Suprapubic skin (tissue), 4 donors: ENCODE results near the gene FAM32A. TPM values are rescaled to one million over a fixed set of nuclear protein-coding genes. Genes with fewer than 3 reads are reported as not detected.

Experiments
- DNase-seq, 2 donors: peaks; one replicate each; pipeline ENCODE4 v3.0.0-alpha.2; 2019; ENCODE audit warnings: low spot score in 2 of 2
- H3K27ac ChIP-seq: fragments of 200-600 bp; sonication (generic); one replicate; pipeline ENCODE4 v1.5.1; 2019
- H3K27me3 ChIP-seq: fragments of 200-600 bp; sonication (generic); one replicate; pipeline ENCODE4 v1.5.1; 2019
- H3K36me3 ChIP-seq: fragments of 200-600 bp; sonication (generic); one replicate; pipeline ENCODE4 v1.5.1; 2019
- H3K4me1 ChIP-seq: fragments of 200-600 bp; sonication (generic); one replicate; pipeline ENCODE4 v1.5.1; 2019
- H3K4me3 ChIP-seq: fragments of 200-600 bp; sonication (generic); one replicate; pipeline ENCODE4 v1.5.1; 2019; ENCODE audit warnings: mild to moderate bottlenecking
- H3K9me3 ChIP-seq: fragments of 200-600 bp; sonication (generic); one replicate; pipeline ENCODE4 v1.5.1; 2019
- CTCF ChIP-seq, 2 donors: fragments of 200-600 bp in 1 of 2; fragments of 450-650 bp in 1 of 2; sonication (generic) in 1 of 2; IDR thresholded peaks; one replicate each; pipeline ENCODE4 v1.5.1; 2016 to 2019; ENCODE audit warnings: antibody characterized with exemption in 2 of 2, mild to moderate bottlenecking in 1 of 2, moderate library complexity in 1 of 2
- EP300 ChIP-seq: sonication (generic); formaldehyde crosslinking; IDR thresholded peaks from one replicate; pipeline ENCODE4 v1.6.1; 2017; ENCODE audit warnings: antibody characterized with exemption
- POLR2A ChIP-seq, 2 donors: fragments of 450-650 bp; IDR thresholded peaks; one replicate each; pipeline ENCODE4 v1.6.1; 2017; ENCODE audit warnings: antibody characterized with exemption in 2 of 2, mild to moderate bottlenecking in 2 of 2, moderate library complexity in 2 of 2
- POLR2AphosphoS5 ChIP-seq, 3 donors: sonication (generic); formaldehyde crosslinking; IDR thresholded peaks; one replicate each; pipeline ENCODE4 v1.6.1; 2017; ENCODE audit warnings: antibody characterized with exemption in 3 of 3
- WGBS: methylation state at CpG from one replicate; pipeline ENCODE4 v1.1.5; 2018; 5-methylcytosine and 5-hydroxymethylcytosine counted together
- total RNA-seq, 4 donors: library from RNA; depleted of rRNA; stranded (reverse); fragments of >200 nt; gene quantifications; one replicate each; pipeline ENCODE4 v1.1.0, GENCODE V29; 2016

FAM32A gene
- 100 to 1,000 TPM in 1 of 4 donors, 10 to 100 TPM in 3; 64.2 to 102 (median 81.2) TPM for total RNA-seq

- WGBS, result 0% methylated on average over 36 of the region's 39 CpGs
- TF ChIP-seq EP300 (no peak), CTCF (IDR thresholded peaks at IDR 0.05) (peak in 1 of 2 donors; percentile 37), POLR2A (IDR thresholded peaks at IDR 0.05) (peak in 1 of 2 donors; percentile 80), POLR2AphosphoS5 (IDR thresholded peaks at IDR 0.05) (peak in 2 of 3 donors; percentile 77 to 85)
- Histone ChIP-seq H3K4me3 (peak within 1 kb of the TSS; percentile 98), H3K4me1 (peaks cover 33% of the 10 kb centered on the region), H3K36me3 (peaks cover 21% of the 10 kb centered on the region), H3K27me3 (no peaks in the 10 kb centered on the region), H3K27ac (peak within 1 kb of the TSS; percentile 80), H3K9me3 (no peaks in the 10 kb centered on the region)
- DNase-seq, result peak; percentile 100
These were observed at the start of gene FAM32A for GRCh38 chr19:16185123-16185767. Gene FAM32A, plus strand, starts transcription at chr19:16185410. Its CDS starts 33 bp downstream, at chr19:16185443.

- Histone ChIP-seq H3K9me3 (no peaks in the 10 kb centered on the region), H3K27ac (no peak overlapping the region), H3K27me3 (no peaks in the 10 kb centered on the region), H3K4me3 (no peak overlapping the region), H3K4me1 (no peaks in the 10 kb centered on the region), H3K36me3 (peaks cover 39% of the 10 kb centered on the region)
- DNase-seq, result no peak
- no peak for TF ChIP-seq CTCF (IDR thresholded peaks at IDR 0.05)
- no peak for TF ChIP-seq EP300
- TF ChIP-seq POLR2A (IDR thresholded peaks at IDR 0.05), result no peak
- 79% methylated on average over 4 of the region's 4 CpGs for WGBS
These were observed 49.6 kb upstream of the FAM32A start for GRCh38 chr19:16135430-16136127.

- no peak overlapping the region for H3K27ac ChIP-seq
- no peaks in the 10 kb centered on the region for H3K9me3 ChIP-seq
- peaks cover 31% of the 10 kb centered on the region for H3K36me3 ChIP-seq
- TF ChIP-seq EP300 (no peak), POLR2AphosphoS5 (IDR thresholded peaks at IDR 0.05) (no peak), POLR2A (IDR thresholded peaks at IDR 0.05) (no peak), CTCF (IDR thresholded peaks at IDR 0.05) (no peak)
- 69% methylated on average over 16 of the region's 16 CpGs for WGBS
- no peak for DNase-seq
- no peak overlapping the region for H3K4me3 ChIP-seq
- no peaks in the 10 kb centered on the region for H3K27me3 ChIP-seq
- H3K4me1 ChIP-seq, result no peaks in the 10 kb centered on the region
These were observed 48.8 kb upstream of the FAM32A start for GRCh38 chr19:16136185-16136999.

GRCh38 chr19:16139752-16140151 is 45.5 kb upstream of the FAM32A start:
- WGBS, result 73% methylated on average over 12 of the region's 13 CpGs
- no peaks in the 10 kb centered on the region for H3K36me3 ChIP-seq
- no peaks in the 10 kb centered on the region for H3K4me1 ChIP-seq
- H3K27me3 ChIP-seq, result peaks cover 11% of the 10 kb centered on the region
- no peaks in the 10 kb centered on the region for H3K9me3 ChIP-seq
- DNase-seq, result no peak
- no peak overlapping the region for H3K27ac ChIP-seq
- no peak for TF ChIP-seq CTCF (IDR thresholded peaks at IDR 0.05)
- TF ChIP-seq POLR2AphosphoS5 (IDR thresholded peaks at IDR 0.05), result no peak
- TF ChIP-seq POLR2A (IDR thresholded peaks at IDR 0.05), result no peak
- no peak for TF ChIP-seq EP300
- H3K4me3 ChIP-seq, result no peak overlapping the region

GRCh38 chr19:16141043-16141442 is 44.2 kb upstream of the FAM32A start:
- DNase-seq, result no peak
- H3K4me1 ChIP-seq, result no peaks in the 10 kb centered on the region
- H3K4me3 ChIP-seq, result no peak overlapping the region
- H3K27me3 ChIP-seq, result peaks cover 11% of the 10 kb centered on the region
- no peak for TF ChIP-seq CTCF (IDR thresholded peaks at IDR 0.05)
- no peak for TF ChIP-seq EP300
- TF ChIP-seq POLR2A (IDR thresholded peaks at IDR 0.05), result no peak
- no peak for TF ChIP-seq POLR2AphosphoS5 (IDR thresholded peaks at IDR 0.05)
- no peaks in the 10 kb centered on the region for H3K9me3 ChIP-seq
- 69% methylated on average over 4 of the region's 4 CpGs for WGBS
- no peak overlapping the region for H3K27ac ChIP-seq
- H3K36me3 ChIP-seq, result no peaks in the 10 kb centered on the region
